ENCODE data around the gene ARRB1. TPM values are rescaled to one million over a fixed set of nuclear protein-coding genes. Genes with fewer than 3 reads are reported as not detected.

ARRB1 gene
- total and polyA plus RNA-seq, 4 donors: 39.8 to 145 (median 55.2) TPM

DNA sequence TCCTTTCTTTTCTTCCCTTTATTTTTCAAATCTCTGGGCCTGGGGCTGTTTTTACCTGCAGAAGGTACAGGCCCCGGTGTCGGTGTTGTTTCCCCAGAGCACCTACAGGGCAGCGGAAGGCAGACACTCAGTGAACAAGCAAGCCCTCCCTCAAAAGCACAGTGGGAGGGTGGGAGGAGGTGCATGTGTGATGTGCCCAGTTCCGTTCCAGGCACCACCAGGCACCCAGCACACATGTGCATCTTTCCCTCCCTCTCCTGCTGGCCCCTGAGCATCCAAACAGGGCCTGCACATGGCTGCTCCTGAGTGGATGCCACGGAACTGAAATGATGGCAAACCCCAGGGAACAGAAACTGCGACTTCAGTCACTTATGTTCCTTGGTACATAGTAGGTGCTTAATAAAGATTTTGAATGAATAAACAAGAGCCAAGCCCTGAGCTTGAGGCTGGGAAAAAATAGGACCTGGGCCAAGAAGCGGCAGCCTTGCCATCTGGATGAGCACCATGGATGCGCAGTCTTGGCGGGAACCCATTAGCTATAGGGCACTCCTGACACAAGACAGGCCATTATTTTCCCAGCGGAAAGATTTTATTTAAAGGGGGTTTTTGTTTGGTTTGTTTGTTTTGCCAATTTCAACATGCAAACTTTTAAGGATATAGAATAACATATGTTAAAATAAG lies 47.8 kb downstream of the ARRB1 start:
- Histone ChIP-seq H3K9ac (ENCODE audit: insufficient read depth in 1 of 2, low read length in 2 of 2) (no peak overlapping the region), H3K9me3 (ENCODE audit: control insufficient read depth in 4 of 4, insufficient read depth in 3 of 4, low read length in 3 of 4) (no peaks in the 10 kb centered on the region), H3K4me1 (ENCODE audit: control insufficient read depth in 5 of 5, insufficient read depth in 5 of 5, low read length in 5 of 5) (peaks cover 0 to 34% (median 0%) of the 10 kb centered on the region in 5 donors), H3K4me3 (no peak overlapping the region), H3K36me3 (ENCODE audit: control insufficient read depth in 4 of 4, insufficient read depth in 4 of 4, low read length in 4 of 4) (peaks cover 0 to 11% (median 2%) of the 10 kb centered on the region in 4 donors), H3K27me3 (ENCODE audit: control insufficient read depth in 3 of 3, insufficient read depth in 3 of 3, low read length in 2 of 3) (no peaks in the 10 kb centered on the region), H3K27ac (ENCODE audit: low read depth in 1 of 2, low read length in 1 of 2) (no peak overlapping the region)
- ATAC-seq (ENCODE audit: insufficient read depth, low FRiP score) (no peak), DNase-seq (no peak)
- TF ChIP-seq CTCF (IDR thresholded peaks at IDR 0.05; ENCODE audit: control extremely low read depth, extremely low read depth): no peak
- WGBS, 2 donors: 91 to 95% methylated on average over 10 of the region's 10 CpGs

DNA sequence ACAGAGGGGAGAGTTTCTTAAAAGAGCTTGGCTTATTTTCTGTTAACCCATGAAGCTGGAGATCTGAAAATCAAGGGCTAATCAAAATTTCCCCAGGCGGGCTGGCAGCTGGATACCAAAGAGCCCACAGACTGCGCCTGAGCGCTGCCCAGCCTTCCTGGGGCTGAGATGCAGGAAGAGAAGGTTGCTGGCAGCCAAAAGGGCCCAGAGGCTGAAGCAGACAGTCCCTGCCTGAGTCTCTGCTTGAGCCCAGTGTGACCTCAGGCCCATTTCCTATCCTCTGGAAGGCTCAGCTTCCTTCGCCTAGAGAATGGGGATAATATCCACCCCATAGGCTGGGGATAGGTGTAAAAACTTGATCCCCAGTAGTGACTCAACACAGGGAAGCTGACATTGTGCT lies 49.1 kb downstream of the ARRB1 start:
- H3K27ac ChIP-seq (ENCODE audit: low read depth in 1 of 2, low read length in 1 of 2): peak overlapping the region in 1 of 2 donors; percentile 50
- H3K4me3 ChIP-seq: no peak overlapping the region
- no peaks in the 10 kb centered on the region for H3K9me3 ChIP-seq (ENCODE audit: control insufficient read depth in 4 of 4, insufficient read depth in 3 of 4, low read length in 3 of 4)
- ATAC-seq (ENCODE audit: insufficient read depth, low FRiP score) (no peak), DNase-seq (no peak)
- H3K36me3 ChIP-seq (ENCODE audit: control insufficient read depth in 4 of 4, insufficient read depth in 4 of 4, low read length in 4 of 4): peaks cover 0 to 11% (median 2%) of the 10 kb centered on the region in 4 donors
- 67 to 68% methylated on average over 4 of the region's 4 CpGs for WGBS, 2 donors
- H3K9ac ChIP-seq (ENCODE audit: insufficient read depth in 1 of 2, low read length in 2 of 2): no peak overlapping the region
- no peak for TF ChIP-seq CTCF (IDR thresholded peaks at IDR 0.05; ENCODE audit: control extremely low read depth, extremely low read depth)
- H3K27me3 ChIP-seq (ENCODE audit: control insufficient read depth in 3 of 3, insufficient read depth in 3 of 3, low read length in 2 of 3): no peaks in the 10 kb centered on the region
- H3K4me1 ChIP-seq (ENCODE audit: control insufficient read depth in 5 of 5, insufficient read depth in 5 of 5, low read length in 5 of 5): peaks cover 0 to 26% (median 0%) of the 10 kb centered on the region in 5 donors

GRCh38 chr11:75301601-75302345 lies 49.7 kb downstream of the ARRB1 start:
- Histone ChIP-seq H3K27me3 (ENCODE audit: control insufficient read depth in 3 of 3, insufficient read depth in 3 of 3, low read length in 2 of 3) (no peaks in the 10 kb centered on the region), H3K4me1 (ENCODE audit: control insufficient read depth in 5 of 5, insufficient read depth in 5 of 5, low read length in 5 of 5) (peaks cover 0 to 22% (median 0%) of the 10 kb centered on the region in 5 donors), H3K9ac (ENCODE audit: insufficient read depth in 1 of 2, low read length in 2 of 2) (no peak overlapping the region), H3K27ac (ENCODE audit: low read depth in 1 of 2, low read length in 1 of 2) (peak overlapping the region in 1 of 2 donors; percentile 50), H3K9me3 (ENCODE audit: control insufficient read depth in 4 of 4, insufficient read depth in 3 of 4, low read length in 3 of 4) (no peaks in the 10 kb centered on the region), H3K36me3 (ENCODE audit: control insufficient read depth in 4 of 4, insufficient read depth in 4 of 4, low read length in 4 of 4) (peaks cover 0 to 10% (median 2%) of the 10 kb centered on the region in 4 donors), H3K4me3 (no peak overlapping the region)
- WGBS, 2 donors: 53 to 81% methylated on average over 16 of the region's 16 CpGs
- peak; percentile 32 to 49 (median 45) for DNase-seq
- peak; percentile 35 for ATAC-seq (ENCODE audit: insufficient read depth, low FRiP score)
- TF ChIP-seq CTCF (IDR thresholded peaks at IDR 0.05; ENCODE audit: control extremely low read depth, extremely low read depth): no peak
